Effector CD4-positive, alpha-beta T cell (primary cell): ENCODE results near the gene ZNF615.
"Not testable (repeated sequence)": the region's sequence is repeated elsewhere in the genome, so short reads cannot be mapped to it uniquely, and the experiment has no call there.

ENCODE experiments used
- DNase-seq: peaks from one replicate; pipeline ENCODE4 v3.0.0-alpha.2; 2020
- total RNA-seq: gene quantifications from one replicate; lab custom pipeline; 2026; lab: John Stamatoyannopoulos, UW

The ZNF615 gene
- 21.6 reads per million, percentile 48 among the genes with 10 or more reads in this experiment for total RNA-seq

DNA sequence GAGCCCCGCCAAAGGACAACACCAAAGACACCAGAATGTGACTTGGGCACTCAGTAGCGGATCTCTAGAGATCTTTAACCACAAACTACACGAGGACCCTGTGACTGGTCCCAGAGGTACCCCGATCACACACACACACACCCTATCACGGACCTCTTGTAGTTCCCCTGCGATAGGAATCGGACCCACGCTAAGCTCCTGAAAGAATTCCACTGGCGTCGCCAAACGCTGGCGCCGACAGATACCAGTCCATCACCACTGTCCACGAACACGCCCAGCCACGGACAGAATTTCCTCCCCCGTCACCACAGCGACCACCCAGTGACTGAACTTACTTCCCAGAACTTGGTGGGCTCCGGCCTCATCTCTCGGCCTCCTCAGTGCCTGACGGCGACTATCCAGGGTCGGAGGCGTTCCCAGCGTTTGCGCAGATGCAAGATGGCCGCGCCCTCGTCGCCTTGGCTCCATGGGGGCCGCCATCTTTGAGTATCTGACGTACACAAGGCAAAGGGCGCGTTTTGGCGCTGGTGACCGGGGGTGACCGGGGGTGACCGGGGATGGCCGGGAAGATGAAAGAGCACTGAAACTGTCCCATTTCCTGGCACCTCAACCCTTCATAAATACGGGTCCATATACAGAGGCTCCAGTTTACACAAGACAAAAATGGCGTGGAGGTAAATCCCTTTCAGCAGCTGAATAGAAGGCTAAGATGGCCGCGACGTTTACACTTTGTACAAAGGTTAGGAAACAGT is at the start of gene ZNF615:
Gene ZNF615 (minus strand): TSS at position 406 of the 752 bp plus-strand sequence. CDS start 4,500 bp downstream, outside the sequence.
- DNase-seq: peak; percentile 82

DNA sequence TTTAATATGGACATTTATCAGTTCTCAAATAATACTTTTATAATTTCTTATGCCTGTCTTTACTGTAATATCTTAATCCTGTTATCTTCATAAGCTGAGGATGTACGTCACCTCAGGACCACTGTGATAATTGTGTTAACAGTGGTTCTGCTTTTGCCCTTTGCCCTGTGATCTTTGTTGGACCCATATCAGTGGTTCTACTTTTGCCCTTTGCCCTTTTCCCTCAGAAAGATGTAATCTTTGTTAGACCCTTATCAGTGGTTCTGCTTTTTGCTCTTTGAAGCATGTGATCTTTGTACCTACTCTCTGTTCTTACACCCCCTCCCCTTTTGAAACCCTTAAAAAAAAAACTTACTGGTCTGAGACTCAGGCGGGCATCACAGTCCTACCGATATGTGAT is 48.5 kb upstream of the ZNF615 start:
- DNase-seq: not testable (repeated sequence)

- DNase-seq: not testable (repeated sequence)
Observed at GRCh38 chr19:52051736-52052135, 43.7 kb upstream of the ZNF615 start.

- peak; percentile 73 for DNase-seq
Observed at GRCh38 chr19:52048555-52049501, 40.8 kb upstream of the ZNF615 start, which contains the start of gene ZNF432. Gene ZNF432 (minus strand): TSS chr19:52048838. CDS start chr19:52046868, 1,970 bp downstream.

- no peak for DNase-seq
Observed at GRCh38 chr19:52039169-52039568, 31.2 kb upstream of the ZNF615 start.

DNA sequence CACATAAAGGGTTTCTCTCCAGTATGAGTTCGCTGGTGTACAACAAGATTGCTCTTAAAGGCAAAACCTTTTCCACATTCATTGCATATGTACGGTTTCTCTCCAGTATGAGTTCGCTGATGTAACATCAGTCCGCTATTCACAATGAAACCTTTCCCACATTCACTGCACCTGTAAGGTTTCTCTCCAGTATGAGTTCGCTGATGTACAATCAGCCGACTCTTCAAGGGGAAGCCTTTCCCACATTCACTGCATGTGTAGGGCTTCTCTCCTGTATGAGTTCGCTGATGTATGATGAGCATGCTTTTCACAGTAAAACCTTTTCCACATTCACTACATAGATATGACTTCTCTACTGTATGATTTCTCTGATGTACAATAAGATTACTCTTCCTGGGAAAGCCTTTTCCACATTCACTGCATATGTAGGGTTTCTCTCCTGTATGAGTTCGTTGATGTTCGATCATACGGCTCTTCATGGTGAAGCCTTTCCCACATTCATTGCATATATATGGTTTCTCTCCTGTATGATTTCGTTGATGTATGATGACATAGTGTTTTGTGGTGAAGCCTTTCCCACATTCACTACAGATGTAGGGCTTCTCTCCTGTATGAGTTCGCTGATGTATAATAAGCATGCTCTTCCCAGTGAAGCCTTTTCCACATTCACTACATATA is 26.2 kb upstream of the ZNF615 start:
- no peak for DNase-seq

DNA sequence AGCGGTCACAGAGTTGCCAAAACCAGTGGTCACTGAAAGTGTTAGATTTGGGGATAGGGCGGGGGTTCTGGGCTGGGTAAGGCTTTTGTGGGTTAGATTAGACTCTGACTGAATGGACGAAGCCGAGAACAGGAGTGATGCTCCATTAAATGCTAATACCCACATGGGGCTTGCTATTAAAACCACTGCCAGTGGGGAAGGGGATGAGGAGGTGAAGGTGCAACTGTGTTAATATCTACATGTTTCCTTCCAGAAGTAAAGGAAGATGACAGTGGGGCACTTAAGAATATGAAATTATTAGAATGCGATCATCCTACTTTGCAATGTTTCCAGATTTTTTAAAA is 20.7 kb upstream of the ZNF615 start:
- no peak for DNase-seq

DNA sequence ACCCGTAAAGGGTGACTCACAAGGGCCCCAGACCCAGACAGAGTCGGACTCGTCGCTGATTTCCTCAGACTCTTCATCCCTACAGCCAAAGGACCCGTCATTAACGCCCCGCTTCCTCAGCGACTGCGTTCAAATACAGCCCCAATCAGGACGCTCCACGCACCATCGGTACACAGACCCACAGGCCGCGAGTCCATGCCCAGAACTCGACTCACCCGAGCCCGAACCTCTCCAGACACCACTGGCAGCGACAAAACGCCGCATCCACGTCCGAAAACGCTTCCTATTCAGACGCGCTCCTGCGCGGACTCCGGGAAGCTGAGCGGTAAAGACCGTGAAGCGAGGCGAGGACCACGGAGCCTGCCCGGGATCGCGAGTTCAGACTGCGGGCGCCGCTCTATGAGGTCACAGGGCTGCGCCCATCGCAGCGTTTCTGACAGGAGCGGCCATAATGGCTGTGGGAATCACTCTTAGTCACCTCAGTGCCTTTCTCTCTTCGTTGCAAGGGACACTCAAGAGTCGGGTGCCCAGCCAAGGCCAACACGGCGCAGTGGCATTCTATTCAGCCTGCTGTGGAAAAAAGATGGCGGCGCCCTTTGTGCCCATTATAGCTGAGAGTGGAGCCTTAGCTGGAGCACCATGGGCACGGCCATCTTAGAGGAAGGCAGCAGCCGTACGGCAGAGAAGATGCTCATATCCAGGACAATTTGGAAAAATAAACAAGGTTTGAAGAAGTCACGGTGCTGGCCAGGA is 20.2 kb upstream of the ZNF615 start, which contains the start of gene ZNF614:
Gene ZNF614 (minus strand): TSS at position 353 of the 753 bp plus-strand sequence. CDS start 2,634 bp downstream, outside the sequence.
- DNase-seq: peak; percentile 72

DNA sequence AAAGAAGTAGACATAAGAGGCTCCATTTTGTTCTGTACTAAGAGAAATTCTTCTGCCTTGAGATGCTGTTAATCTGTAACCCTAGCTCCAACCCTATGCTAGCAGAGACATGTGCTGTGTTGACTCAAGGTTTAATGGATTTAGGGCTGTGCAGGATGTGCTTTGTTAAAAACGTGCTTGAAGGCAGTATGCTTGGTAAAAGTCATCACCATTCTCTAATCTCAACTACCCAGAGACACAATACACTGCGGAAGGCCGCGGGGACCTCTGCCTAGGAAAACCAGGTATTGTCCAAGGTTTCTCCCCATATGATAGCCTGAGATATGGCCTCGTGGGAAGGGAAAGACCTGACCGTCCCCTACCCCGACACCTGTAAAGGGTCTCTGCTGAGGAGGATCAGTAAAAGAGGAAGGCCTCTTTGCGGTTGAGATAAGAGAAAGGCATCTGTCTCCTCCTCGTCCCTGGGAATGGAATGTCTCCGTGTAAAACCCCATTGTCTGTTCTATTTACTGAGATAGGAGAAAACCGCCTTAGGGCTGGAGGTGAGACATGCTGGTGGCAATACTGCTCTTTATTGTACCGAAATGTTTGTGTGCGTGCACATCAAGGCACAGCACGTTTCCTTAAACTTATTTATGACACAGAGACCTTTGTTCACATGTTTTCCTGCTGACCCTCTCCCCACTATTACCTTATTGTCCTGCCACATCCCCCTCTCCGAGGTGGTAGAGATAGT is 18.4 kb upstream of the ZNF615 start:
- DNase-seq: not testable (repeated sequence)

GRCh38 chr19:52024478-52024877 is 16.5 kb upstream of the ZNF615 start:
- DNase-seq: not testable (repeated sequence)

GRCh38 chr19:52022193-52022592 is 14.2 kb upstream of the ZNF615 start:
- no peak for DNase-seq

DNA sequence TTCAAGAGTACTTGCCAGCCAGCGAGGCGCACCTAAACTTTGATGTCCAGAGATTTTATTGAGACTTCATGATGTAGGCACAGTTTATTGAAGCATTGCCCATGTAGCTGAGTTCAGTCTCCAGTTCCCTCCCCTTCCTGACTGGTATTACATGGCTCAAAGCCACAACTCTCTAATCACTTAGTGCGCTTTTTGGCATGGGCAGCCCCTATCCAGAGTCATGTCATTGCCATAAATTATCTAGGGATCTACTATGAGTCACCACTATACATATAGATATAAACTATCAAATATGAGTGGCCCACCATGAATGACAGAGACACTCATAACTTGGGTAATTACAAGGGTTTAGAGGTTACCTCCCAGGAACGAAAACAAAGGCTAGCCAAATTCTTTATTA is 12.5 kb upstream of the ZNF615 start:
- no peak for DNase-seq

DNA sequence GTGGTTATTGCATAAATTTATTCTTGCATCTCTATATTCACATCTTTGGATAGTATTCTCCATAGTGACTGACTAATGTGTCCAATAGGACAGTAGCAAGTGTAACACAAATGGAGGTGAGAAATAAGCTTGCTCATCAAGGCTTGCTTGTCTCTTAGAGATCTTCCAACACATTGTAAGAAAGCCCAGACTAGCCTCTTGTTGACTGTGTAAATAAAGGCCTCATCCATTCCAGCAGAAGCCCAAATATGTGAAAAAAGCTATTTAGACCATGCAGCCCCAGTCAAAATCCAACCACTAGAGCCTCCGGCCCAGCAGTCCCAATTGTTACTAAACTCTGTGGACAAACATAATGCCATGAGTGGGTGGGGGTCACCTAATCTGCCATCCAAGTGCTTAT is 2.7 kb upstream of the ZNF615 start:
- no peak for DNase-seq

GRCh38 chr19:52007451-52007805 is 583 bp downstream of the ZNF615 start:
- no peak for DNase-seq

- DNase-seq: no peak
Observed at GRCh38 chr19:51994048-51994644, 13.9 kb downstream of the ZNF615 start.

DNA sequence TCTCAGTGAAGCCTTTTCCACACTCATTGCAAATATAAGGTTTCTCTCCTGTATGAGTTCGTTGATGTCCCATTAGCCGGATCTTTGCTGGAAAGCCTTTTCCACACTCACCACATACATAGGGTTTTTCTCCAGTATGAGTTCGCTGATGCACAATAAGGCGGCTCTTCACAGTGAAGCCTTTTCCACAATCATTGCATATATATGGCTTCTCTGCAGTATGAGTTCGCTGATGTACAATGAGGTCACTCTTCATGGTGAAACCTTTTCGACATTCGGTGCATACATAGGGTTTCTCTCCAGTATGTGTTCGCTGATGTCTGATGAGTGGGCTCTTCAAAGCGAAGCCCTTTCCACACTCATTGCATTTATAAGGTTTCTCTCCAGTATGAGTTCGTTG is 14.6 kb downstream of the ZNF615 start:
- DNase-seq: no peak

GRCh38 chr19:51986309-51987291 is 21.4 kb downstream of the ZNF615 start, which contains the start of gene ZNF350:
Gene ZNF350 (minus strand): TSS chr19:51986840. CDS start chr19:51974360, 12,480 bp downstream.
- peak; percentile 90 for DNase-seq

DNA sequence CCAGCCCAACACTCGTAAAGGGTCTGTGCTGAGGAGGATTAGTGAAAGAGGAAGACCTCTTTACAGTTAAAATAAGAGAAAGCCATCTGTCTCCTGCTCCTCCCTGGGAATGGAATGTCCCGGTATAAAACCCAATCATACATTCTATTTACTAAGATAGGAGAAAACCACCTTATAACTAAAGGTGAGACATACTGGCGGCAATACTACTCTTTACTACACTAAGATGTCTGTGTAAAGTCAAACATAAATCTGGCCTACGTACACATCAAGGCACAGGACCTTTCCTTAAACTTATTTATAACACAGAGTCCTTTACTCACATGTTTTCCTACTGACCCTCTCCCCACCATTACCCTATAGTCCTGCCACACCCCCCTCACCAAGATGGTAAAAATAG is 24.6 kb downstream of the ZNF615 start:
- no peak for DNase-seq

DNA sequence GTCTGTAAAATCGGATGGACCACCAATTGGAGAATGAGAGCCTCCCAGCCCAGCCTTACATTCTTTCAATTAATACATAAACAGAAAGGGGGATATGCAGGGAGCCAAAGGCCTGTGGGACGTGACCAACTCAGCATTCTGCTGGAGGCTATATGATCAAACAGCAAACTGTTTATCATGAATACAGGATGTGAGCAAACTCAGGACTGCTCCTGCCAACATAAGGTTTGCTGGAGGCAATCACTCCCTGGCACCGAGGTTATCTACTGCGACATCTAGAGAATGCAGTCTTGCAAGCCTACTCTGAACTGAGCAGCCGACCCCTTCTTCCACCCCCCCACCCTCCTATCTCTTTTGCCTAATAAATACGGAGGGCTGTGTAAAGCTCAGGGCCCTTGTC is 27.1 kb downstream of the ZNF615 start:
- not testable (repeated sequence) for DNase-seq
